HEK293T (cell line): ENCODE results near the gene HOXA4.
A peak's percentile ranks its signal among the peaks of the same experiment; 100 is the strongest.

Experiments used
- CTCF ChIA-PET: fragments of 350-600 bp; formaldehyde crosslinking; extraction: SDS; loops from one replicate; lab custom pipeline; 2021; ENCODE audit warnings: antibody characterized with exemption, inconsistent platforms; lab: Yijun Ruan, JAX
- POLR2A ChIA-PET: fragments of 350-600 bp; formaldehyde crosslinking; extraction: SDS; loops from one replicate; lab custom pipeline; 2020; ENCODE audit warnings: antibody characterized with exemption, inconsistent platforms; lab: Yijun Ruan, JAX
- DNase-seq: peaks from one replicate; pipeline ENCODE4 v3.0.0; 2012; ENCODE audit warnings: mixed read lengths; ENCODE audit errors: extremely low spot score
- ARNT ChIP-seq: fragments of 450-650 bp; IDR thresholded peaks from 2 replicates; pipeline ENCODE4 v1.6.1; 2017; ENCODE audit warnings: mild to moderate bottlenecking
- BHLHE40 ChIP-seq: fragments of 450-650 bp; IDR thresholded peaks from 2 replicates; pipeline ENCODE4 v1.6.1; 2016; ENCODE audit warnings: mild to moderate bottlenecking, moderate library complexity, borderline replicate concordance
- CTBP1 ChIP-seq: fragments of 450-650 bp; IDR thresholded peaks from 2 replicates; pipeline ENCODE4 v1.6.1; 2016; ENCODE audit warnings: borderline replicate concordance
- ELF4 ChIP-seq: fragments of 450-650 bp; IDR thresholded peaks from 2 replicates; pipeline ENCODE4 v1.6.1; 2017; ENCODE audit warnings: antibody characterized with exemption
- FOXK2 ChIP-seq: fragments of 450-650 bp; IDR thresholded peaks from 2 replicates; pipeline ENCODE4 v1.6.1; 2016; ENCODE audit warnings: mild to moderate bottlenecking
- FOXM1 ChIP-seq: fragments of 450-650 bp; IDR thresholded peaks from 2 replicates; pipeline ENCODE4 v1.6.1; 2017; ENCODE audit warnings: mild to moderate bottlenecking, borderline replicate concordance
- HDGF ChIP-seq: fragments of 450-650 bp; IDR thresholded peaks from 2 replicates; pipeline ENCODE4 v1.6.1; 2017; ENCODE audit warnings: antibody characterized with exemption, borderline replicate concordance
- L3MBTL2 ChIP-seq: fragments of 450-650 bp; conservative IDR thresholded peaks from 2 replicates; pipeline ENCODE4 v1.6.1; 2016; ENCODE audit warnings: mild to moderate bottlenecking
- LEF1 ChIP-seq: fragments of 450-650 bp; IDR thresholded peaks from 2 replicates; pipeline ENCODE4 v1.6.1; 2017; ENCODE audit warnings: mild to moderate bottlenecking, borderline replicate concordance
- NFRKB ChIP-seq: fragments of 450-650 bp; IDR thresholded peaks from 2 replicates; pipeline ENCODE4 v1.6.1; 2016; ENCODE audit warnings: mild to moderate bottlenecking, moderate library complexity
- SP1 ChIP-seq: fragments of 450-650 bp; IDR thresholded peaks from 2 replicates; pipeline ENCODE4 v1.6.1; 2017
- SUZ12 ChIP-seq: fragments of 450-650 bp; IDR thresholded peaks from 2 replicates; pipeline ENCODE4 v1.6.1; 2016; ENCODE audit warnings: mild to moderate bottlenecking
- TARDBP ChIP-seq: fragments of 450-650 bp; IDR thresholded peaks from 2 replicates; pipeline ENCODE4 v1.6.1; 2016
- ZNF384 ChIP-seq: fragments of 450-650 bp; IDR thresholded peaks from 2 replicates; pipeline ENCODE4 v1.6.1; 2016
- TF ChIP-seq, protein P1 (sequence below): fragments of 450-650 bp; IDR thresholded peaks from 2 replicates; pipeline ENCODE4 v1.6.1; 2016

The HOXA4 gene

DNA sequence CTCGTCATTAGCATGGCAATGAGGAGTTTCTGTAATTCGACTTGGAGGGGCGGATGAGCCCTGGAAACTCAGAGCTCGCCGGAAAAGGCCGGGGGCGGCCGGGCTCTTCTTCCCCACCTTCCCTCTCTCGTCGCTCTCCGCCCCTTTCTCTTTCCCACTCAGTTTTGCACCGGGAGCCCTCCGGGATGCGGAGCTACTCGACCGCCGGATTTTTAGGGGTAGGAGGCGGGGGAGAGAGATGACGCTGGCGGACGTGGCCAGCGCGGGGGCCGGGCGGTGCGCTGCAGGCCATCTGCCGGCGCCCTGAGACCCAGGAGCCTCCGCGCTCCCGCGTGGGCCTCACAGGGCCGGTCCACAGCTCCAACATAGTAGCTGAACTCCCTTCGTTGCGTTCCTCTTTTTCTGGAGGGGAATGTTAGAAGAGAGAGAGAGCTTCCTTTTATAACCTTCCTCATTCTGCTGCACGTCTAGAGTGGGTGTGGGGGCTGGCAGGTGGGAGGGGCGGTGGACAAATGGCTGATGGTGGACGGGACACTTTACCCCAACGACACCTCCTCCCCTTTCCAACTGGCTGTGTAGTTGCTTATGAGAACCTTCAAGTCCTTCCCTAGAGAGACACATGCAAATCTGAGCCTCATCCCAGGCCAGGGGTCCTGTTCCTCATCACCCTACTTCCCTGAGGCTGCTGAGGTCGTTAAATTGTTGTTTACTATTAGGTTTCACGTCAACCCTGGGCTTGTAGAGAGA is 33.6 kb downstream of the HOXA4 start:
- CTCF ChIA-PET = interaction anchor here (0.6 to 1.6 kb wide), 4 partner anchors 44 to 191 kb away, joined by 3 to 5 read pairs (median 4); no protein-coding TSS in a partner anchor
- DNase-seq = no peak
- TF ChIP-seq ELF4 (no peak), SP1 (no peak), FOXK2 (no peak), L3MBTL2 (no peak), LEF1 (no peak), SUZ12 (no peak), HDGF (no peak), FOXM1 (no peak), BHLHE40 (no peak)
- POLR2A ChIA-PET = interaction anchor here (0.7 to 4.8 kb wide), 23 partner anchors 9 to 243 kb away, joined by 3 to 31 read pairs (median 5); partner anchors contain the start of genes HOXA4, HOXA5, HOXA7 and SKAP2

DNA sequence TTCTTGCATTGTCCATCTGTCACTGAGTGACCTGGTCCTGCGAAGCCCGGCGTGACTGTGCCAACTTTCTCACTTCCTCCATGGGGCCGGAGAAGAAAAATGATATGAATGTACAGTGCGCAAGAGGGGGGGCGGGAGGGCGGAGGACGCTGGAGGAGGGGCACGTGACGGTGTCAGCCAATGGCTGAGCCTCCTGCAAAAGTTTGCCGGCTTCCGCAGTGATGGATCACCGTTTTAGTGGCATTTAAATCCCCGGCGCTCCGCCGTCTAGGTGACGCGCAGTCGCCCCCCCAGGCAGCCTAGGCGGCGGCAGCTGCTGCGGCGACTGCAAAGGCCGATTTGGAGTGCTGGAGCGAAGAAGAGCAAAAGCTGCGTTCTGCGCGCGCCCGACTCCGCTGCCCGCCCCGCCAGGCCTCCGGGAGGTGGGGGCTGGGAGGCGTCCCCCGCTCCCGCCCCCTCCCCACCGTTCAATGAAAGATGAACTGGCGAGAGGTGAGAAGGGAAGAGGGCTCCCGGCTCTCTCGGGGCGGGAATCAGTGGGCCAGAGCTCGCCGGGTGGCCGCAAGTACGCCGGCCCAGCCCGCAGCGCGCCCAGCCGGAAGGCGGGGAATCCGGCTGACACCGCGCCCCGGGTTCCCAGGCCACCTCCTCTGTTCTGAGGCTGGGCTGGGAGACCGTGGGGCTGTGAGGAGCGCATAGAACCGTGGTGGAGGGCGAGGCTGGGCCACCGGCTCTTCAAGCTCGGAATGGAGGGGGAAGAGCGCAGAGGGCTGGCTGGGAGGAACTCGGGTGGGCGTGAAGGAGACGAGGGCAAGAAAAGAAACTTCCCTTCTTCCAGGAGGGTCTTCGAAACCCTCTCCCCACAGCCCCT is 34.4 kb downstream of the HOXA4 start, which contains the start of gene HOXA1:
TSS of gene HOXA1 (minus strand) at position 104 of the 871 bp plus-strand sequence. CDS start at position 16, 88 bp downstream.
- TF ChIP-seq, protein P1, sequence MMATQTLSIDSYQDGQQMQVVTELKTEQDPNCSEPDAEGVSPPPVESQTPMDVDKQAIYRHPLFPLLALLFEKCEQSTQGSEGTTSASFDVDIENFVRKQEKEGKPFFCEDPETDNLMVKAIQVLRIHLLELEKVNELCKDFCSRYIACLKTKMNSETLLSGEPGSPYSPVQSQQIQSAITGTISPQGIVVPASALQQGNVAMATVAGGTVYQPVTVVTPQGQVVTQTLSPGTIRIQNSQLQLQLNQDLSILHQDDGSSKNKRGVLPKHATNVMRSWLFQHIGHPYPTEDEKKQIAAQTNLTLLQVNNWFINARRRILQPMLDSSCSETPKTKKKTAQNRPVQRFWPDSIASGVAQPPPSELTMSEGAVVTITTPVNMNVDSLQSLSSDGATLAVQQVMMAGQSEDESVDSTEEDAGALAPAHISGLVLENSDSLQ = peak; percentile 88
- TF ChIP-seq FOXM1 (peak; percentile 64; the same call in 1 of the 2 replicates), ZNF384 (no peak), L3MBTL2 (no peak), SP1 (no peak)
- ChIA-PET CTCF (interaction anchor here (0.6 to 1.6 kb wide), 4 partner anchors 45 to 190 kb away, joined by 3 to 5 read pairs (median 4); no protein-coding TSS in a partner anchor), POLR2A (interaction anchor here (0.7 to 4.8 kb wide), 24 partner anchors 9 to 242 kb away, joined by 3 to 31 read pairs (median 4); partner anchors contain the start of genes HOXA4, HOXA5, HOXA7 and SKAP2)
- peak; percentile 85 for DNase-seq

DNA sequence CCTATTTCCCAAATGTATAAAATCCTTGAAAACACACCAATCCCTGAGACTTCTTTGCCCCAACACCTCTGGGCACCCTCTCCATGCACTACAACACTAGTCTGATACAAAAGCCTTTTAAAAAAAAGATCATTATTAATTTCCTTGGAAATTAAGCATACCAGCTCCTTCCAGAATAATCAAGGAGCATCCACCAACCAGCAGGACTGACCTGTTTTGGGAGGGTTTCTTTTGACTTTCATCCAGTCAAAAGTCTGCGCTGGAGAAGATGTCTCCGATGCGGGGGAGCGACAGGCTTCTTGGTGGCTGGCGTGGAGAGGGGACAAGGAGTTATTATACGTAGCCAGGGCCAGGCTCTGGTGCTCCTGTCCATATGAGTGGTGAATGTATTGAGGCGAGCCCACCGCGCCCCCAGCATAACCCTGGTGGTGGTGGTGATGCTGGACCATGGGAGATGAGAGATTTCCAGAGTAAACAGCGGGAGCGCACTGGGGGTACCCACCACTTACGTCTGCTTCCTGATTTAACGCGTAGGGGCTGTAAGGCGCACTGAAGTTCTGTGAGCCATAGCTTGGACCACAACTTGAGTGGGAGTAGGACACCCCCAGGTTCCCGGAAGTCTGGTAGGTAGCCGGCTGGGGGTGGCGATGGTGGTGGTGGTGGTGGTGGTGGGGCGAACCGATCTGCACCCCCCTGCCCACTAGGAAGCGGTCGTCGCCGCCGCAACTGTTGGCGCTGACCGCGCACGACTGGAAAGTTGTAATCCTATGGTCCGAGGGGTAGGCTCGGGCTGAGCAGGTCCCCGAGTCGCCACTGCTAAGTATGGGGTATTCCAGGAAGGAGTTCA is 35.3 kb downstream of the HOXA4 start:
- DNase-seq = no peak
- no peak for TF ChIP-seq NFRKB
- no peak for TF ChIP-seq ZNF384
- no peak for TF ChIP-seq LEF1
- TF ChIP-seq SUZ12 = no peak
- TF ChIP-seq HDGF = no peak
- TF ChIP-seq TARDBP = no peak
- ChIA-PET POLR2A (interaction anchor here (0.7 to 4.8 kb wide), 14 partner anchors 10 to 231 kb away, joined by 3 to 31 read pairs (median 4); partner anchors contain the start of genes HOXA5, HOXA7 and SKAP2), CTCF (no interaction called here)

DNA sequence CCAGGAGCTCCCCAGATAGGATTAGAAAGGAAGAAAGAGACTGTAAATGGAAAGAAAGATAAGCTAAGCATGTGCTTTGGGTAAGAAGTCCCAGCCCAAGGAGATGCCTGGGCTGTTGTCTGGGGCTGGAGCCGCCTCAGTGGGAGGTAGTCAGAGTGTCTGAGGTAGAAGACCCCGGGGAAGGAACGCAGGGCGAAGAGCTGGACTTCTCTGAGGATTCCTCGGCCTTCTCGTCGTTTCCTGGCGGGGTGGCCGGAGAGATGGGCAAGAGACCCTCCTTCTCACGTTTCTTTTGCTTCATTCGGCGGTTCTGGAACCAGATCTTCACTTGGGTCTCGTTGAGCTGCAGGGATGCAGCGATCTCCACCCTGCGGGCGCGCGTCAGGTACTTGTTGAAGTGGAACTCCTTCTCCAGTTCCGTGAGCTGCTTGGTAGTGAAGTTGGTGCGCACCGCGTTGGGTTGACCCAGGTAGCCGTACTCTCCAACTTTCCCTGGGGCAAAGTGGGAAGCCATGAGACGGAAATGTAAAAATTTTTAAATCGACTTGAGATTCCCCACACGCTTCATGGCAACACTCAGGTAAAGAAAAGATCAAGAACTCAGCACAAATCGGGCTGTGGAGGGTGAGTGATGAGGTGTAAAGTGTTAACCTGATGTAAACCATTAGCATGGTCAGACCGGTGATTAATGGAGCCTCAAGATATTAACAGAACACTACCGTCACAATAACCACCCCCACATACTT is 36.1 kb downstream of the HOXA4 start:
- no peak for TF ChIP-seq ELF4
- no peak for TF ChIP-seq ZNF384
- TF ChIP-seq, protein P1 = no peak
- ChIA-PET POLR2A (interaction anchor here (0.8 to 1.4 kb wide), 3 partner anchors 12 to 83 kb away, joined by 3 read pairs; no protein-coding TSS in a partner anchor), CTCF (no interaction called here)
- no peak for DNase-seq

- no peak for TF ChIP-seq TARDBP
- TF ChIP-seq L3MBTL2 = no peak
- TF ChIP-seq ARNT = no peak
- no peak for TF ChIP-seq SP1
- TF ChIP-seq, protein P1 = no peak
- no peak for TF ChIP-seq ZNF384
- no peak for TF ChIP-seq FOXM1
- TF ChIP-seq FOXK2 = no peak
- no peak for TF ChIP-seq HDGF
- no peak for TF ChIP-seq CTBP1
- TF ChIP-seq SUZ12 = no peak
- no peak for TF ChIP-seq NFRKB
- TF ChIP-seq ELF4 = no peak
- TF ChIP-seq LEF1 = no peak
- ChIA-PET POLR2A (no interaction called here), CTCF (interaction anchor here (0.6 kb wide), 1 partner anchor 9 kb away, joined by 3 read pairs; no protein-coding TSS in a partner anchor)
- DNase-seq = no peak
Observed at GRCh38 chr7:27093184-27093895, 37.2 kb downstream of the HOXA4 start.
